Activated CD4-positive, alpha-beta memory T cell treated with anti-CD3 and anti-CD28 coated beads for 36 hours (primary cell): Measurements from ENCODE around the gene STPG1. TPM values are rescaled to one million over a fixed set of nuclear protein-coding genes. Genes with fewer than 3 reads are reported as not detected.

Experiments
- CTCF ChIA-PET: fragments of 350-600 bp; sonication (Branson Sonifier 250); formaldehyde crosslinking; loops from one replicate; lab custom pipeline; 2021; ENCODE audit warnings: antibody characterized with exemption, inconsistent platforms; lab: Charles Lee
- POLR2A ChIA-PET: fragments of 350-600 bp; sonication (Branson Sonifier 250); formaldehyde crosslinking; loops from one replicate; lab custom pipeline; 2021; ENCODE audit warnings: antibody characterized with exemption; lab: Charles Lee
- DNase-seq: peaks from one replicate; pipeline ENCODE4 v3.0.0-alpha.2; 2020
- H3K27ac Mint-ChIP-seq: one replicate; pipeline ENCODE4 v1.8.0; 2021; ENCODE audit warnings: mixed read lengths
- H3K27me3 Mint-ChIP-seq: one replicate; pipeline ENCODE4 v1.8.0; 2021; ENCODE audit warnings: mixed read lengths
- H3K36me3 Mint-ChIP-seq: one replicate; pipeline ENCODE4 v1.8.0; 2021; ENCODE audit warnings: mixed read lengths
- H3K4me1 Mint-ChIP-seq: one replicate; pipeline ENCODE4 v1.8.0; 2021; ENCODE audit warnings: low read depth, mixed read lengths
- H3K4me3 Mint-ChIP-seq: one replicate; pipeline ENCODE4 v1.8.0; 2021; ENCODE audit warnings: mild to moderate bottlenecking, mixed read lengths
- H3K9me3 Mint-ChIP-seq: one replicate; pipeline ENCODE4 v1.8.0; 2021; ENCODE audit warnings: mixed read lengths
- intact Hi-C: fragments of 100-400 bp; cut with micrococcal nuclease; formaldehyde crosslinking; loops from one replicate; pipeline ENCODE4 v1.15.1; 2023
- total RNA-seq, 2 experiments: library from RNA; stranded (reverse); gene quantifications; one replicate each; pipeline ENCODE4 v1.2.3, GENCODE V29; 2021

The STPG1 gene
- total RNA-seq, 2 experiments from 2014 or later, result 7.5 to 8.3 TPM

- CTCF ChIA-PET, result interaction anchor here (0.9 to 2.2 kb wide), 5 partner anchors 33 to 201 kb away, joined by 4 to 18 read pairs (median 5); no protein-coding TSS in a partner anchor
- H3K36me3 Mint-ChIP-seq, result no peaks in the 10 kb centered on the region
- DNase-seq, result peak; percentile 40
- H3K27me3 Mint-ChIP-seq, result peaks cover 1% of the 10 kb centered on the region
- peak overlapping the region; percentile 52 for H3K27ac Mint-ChIP-seq
- H3K4me1 Mint-ChIP-seq, result peaks cover 36% of the 10 kb centered on the region
- intact Hi-C loops, result loop anchor here (1.0 to 2.0 kb wide), 2 partner anchors 14 to 30 kb away; no protein-coding TSS in a partner anchor
- no peaks in the 10 kb centered on the region for H3K9me3 Mint-ChIP-seq
- no peak overlapping the region for H3K4me3 Mint-ChIP-seq
- POLR2A ChIA-PET, result interaction anchor here (0.8 kb wide), 1 partner anchor 33 kb away, joined by 3 read pairs; no protein-coding TSS in a partner anchor
These were observed 62.3 kb downstream of the STPG1 start for GRCh38 chr1:24351247-24351646.

GRCh38 chr1:24349891-24350290 is 63.7 kb downstream of the STPG1 start:
- CTCF ChIA-PET, result interaction anchor here (0.6 to 3.4 kb wide), 3 partner anchors 41 to 200 kb away, joined by 3 to 18 read pairs (median 8); no protein-coding TSS in a partner anchor
- Mint-ChIP-seq H3K4me1 (peaks cover 36% of the 10 kb centered on the region), H3K36me3 (no peaks in the 10 kb centered on the region), H3K9me3 (no peaks in the 10 kb centered on the region), H3K27ac (peak overlapping the region; percentile 77), H3K27me3 (peaks cover 1% of the 10 kb centered on the region), H3K4me3 (no peak overlapping the region)
- intact Hi-C loops, result loop anchor here (2.0 kb wide), 1 partner anchor 29 kb away; no protein-coding TSS in a partner anchor
- DNase-seq, result peak; percentile 62
- POLR2A ChIA-PET, result no interaction called here

- POLR2A ChIA-PET, result no interaction called here
- intact Hi-C loops, result no loop called here
- DNase-seq, result no peak
These were observed 65.4 kb downstream of the STPG1 start for GRCh38 chr1:24348196-24348595.

GRCh38 chr1:24347159-24347934 is 66.2 kb downstream of the STPG1 start:
- intact Hi-C loops, result no loop called here
- H3K27me3 Mint-ChIP-seq, result peaks cover 1% of the 10 kb centered on the region
- no peak overlapping the region for H3K4me3 Mint-ChIP-seq
- no peaks in the 10 kb centered on the region for H3K9me3 Mint-ChIP-seq
- peaks cover 28% of the 10 kb centered on the region for H3K4me1 Mint-ChIP-seq
- no peak overlapping the region for H3K27ac Mint-ChIP-seq
- ChIA-PET CTCF (interaction anchor here (3.4 kb wide), 1 partner anchor 44 kb away, joined by 8 read pairs; no protein-coding TSS in a partner anchor), POLR2A (no interaction called here)
- DNase-seq, result no peak
- no peaks in the 10 kb centered on the region for H3K36me3 Mint-ChIP-seq

More at GRCh38 chr1:24348196-24348595, 65.4 kb downstream of the STPG1 start:
- Mint-ChIP-seq H3K4me3 (no peak overlapping the region), H3K27ac (no peak overlapping the region), H3K36me3 (no peaks in the 10 kb centered on the region), H3K9me3 (no peaks in the 10 kb centered on the region), H3K4me1 (peaks cover 36% of the 10 kb centered on the region), H3K27me3 (peaks cover 1% of the 10 kb centered on the region)
- CTCF ChIA-PET, result interaction anchor here (3.4 kb wide), 1 partner anchor 43 kb away, joined by 8 read pairs; no protein-coding TSS in a partner anchor

GRCh38 chr1:24345334-24345733 is 68.2 kb downstream of the STPG1 start:
- POLR2A ChIA-PET, result no interaction called here
- H3K9me3 Mint-ChIP-seq, result no peaks in the 10 kb centered on the region
- H3K4me3 Mint-ChIP-seq, result no peak overlapping the region
- intact Hi-C loops, result no loop called here
- H3K4me1 Mint-ChIP-seq, result peaks cover 10% of the 10 kb centered on the region
- no peak for DNase-seq
- CTCF ChIA-PET, result no interaction called here
- H3K27me3 Mint-ChIP-seq, result peaks cover 1% of the 10 kb centered on the region
- no peak overlapping the region for H3K27ac Mint-ChIP-seq
- H3K36me3 Mint-ChIP-seq, result no peaks in the 10 kb centered on the region

GRCh38 chr1:24344090-24344742 is 69.4 kb downstream of the STPG1 start:
- POLR2A ChIA-PET, result interaction anchor here (1.2 kb wide), 1 partner anchor 13 kb away, joined by 4 read pairs; no protein-coding TSS in a partner anchor
- Mint-ChIP-seq H3K4me1 (no peaks in the 10 kb centered on the region), H3K36me3 (no peaks in the 10 kb centered on the region), H3K9me3 (no peaks in the 10 kb centered on the region), H3K27ac (no peak overlapping the region), H3K27me3 (peaks cover 1% of the 10 kb centered on the region), H3K4me3 (no peak overlapping the region)
- CTCF ChIA-PET, result interaction anchor here (0.6 to 1.8 kb wide), 2 partner anchors 47 to 1826 kb away, joined by 3 to 5 read pairs; no protein-coding TSS in a partner anchor
- intact Hi-C loops, result no loop called here
- DNase-seq, result no peak

GRCh38 chr1:24343412-24344089 is 70.0 kb downstream of the STPG1 start:
- Mint-ChIP-seq H3K27me3 (peaks cover 1% of the 10 kb centered on the region), H3K4me1 (no peaks in the 10 kb centered on the region), H3K27ac (no peak overlapping the region), H3K4me3 (no peak overlapping the region), H3K36me3 (no peaks in the 10 kb centered on the region), H3K9me3 (no peaks in the 10 kb centered on the region)
- POLR2A ChIA-PET, result interaction anchor here (1.2 kb wide), 1 partner anchor 13 kb away, joined by 4 read pairs; no protein-coding TSS in a partner anchor
- CTCF ChIA-PET, result interaction anchor here (0.6 to 1.8 kb wide), 4 partner anchors 19 to 1827 kb away, joined by 3 to 5 read pairs (median 4); no protein-coding TSS in a partner anchor
- no peak for DNase-seq
- intact Hi-C loops, result no loop called here

GRCh38 chr1:24341260-24341659 is 72.3 kb downstream of the STPG1 start:
- intact Hi-C loops, result no loop called here
- H3K4me1 Mint-ChIP-seq, result no peaks in the 10 kb centered on the region
- H3K4me3 Mint-ChIP-seq, result no peak overlapping the region
- H3K36me3 Mint-ChIP-seq, result no peaks in the 10 kb centered on the region
- DNase-seq, result no peak
- POLR2A ChIA-PET, result no interaction called here
- H3K9me3 Mint-ChIP-seq, result no peaks in the 10 kb centered on the region
- H3K27me3 Mint-ChIP-seq, result no peaks in the 10 kb centered on the region
- CTCF ChIA-PET, result no interaction called here
- H3K27ac Mint-ChIP-seq, result no peak overlapping the region

- H3K27ac Mint-ChIP-seq, result no peak overlapping the region
- H3K9me3 Mint-ChIP-seq, result no peaks in the 10 kb centered on the region
- no peaks in the 10 kb centered on the region for H3K27me3 Mint-ChIP-seq
- H3K36me3 Mint-ChIP-seq, result no peaks in the 10 kb centered on the region
- DNase-seq, result no peak
- POLR2A ChIA-PET, result no interaction called here
- H3K4me1 Mint-ChIP-seq, result no peaks in the 10 kb centered on the region
- intact Hi-C loops, result no loop called here
- CTCF ChIA-PET, result interaction anchor here (1.3 kb wide), 1 partner anchor 50 kb away, joined by 3 read pairs; no protein-coding TSS in a partner anchor
- H3K4me3 Mint-ChIP-seq, result no peak overlapping the region
These were observed 72.8 kb downstream of the STPG1 start for GRCh38 chr1:24340770-24341169.

GRCh38 chr1:24339996-24340395 is 73.6 kb downstream of the STPG1 start:
- no peaks in the 10 kb centered on the region for H3K9me3 Mint-ChIP-seq
- intact Hi-C loops, result no loop called here

GRCh38 chr1:24338447-24338846 is 75.1 kb downstream of the STPG1 start:
- H3K4me1 Mint-ChIP-seq, result no peaks in the 10 kb centered on the region
- H3K4me3 Mint-ChIP-seq, result no peak overlapping the region
- no peaks in the 10 kb centered on the region for H3K27me3 Mint-ChIP-seq
- intact Hi-C loops, result no loop called here
- ChIA-PET POLR2A (no interaction called here), CTCF (interaction anchor here (1.3 kb wide), 1 partner anchor 53 kb away, joined by 4 read pairs; no protein-coding TSS in a partner anchor)
- no peak overlapping the region for H3K27ac Mint-ChIP-seq
- no peaks in the 10 kb centered on the region for H3K9me3 Mint-ChIP-seq
- no peak for DNase-seq
- H3K36me3 Mint-ChIP-seq, result no peaks in the 10 kb centered on the region

More at GRCh38 chr1:24339996-24340395, 73.6 kb downstream of the STPG1 start:
- ChIA-PET POLR2A (no interaction called here), CTCF (interaction anchor here (1.3 kb wide), 1 partner anchor 51 kb away, joined by 3 read pairs; no protein-coding TSS in a partner anchor)
- Mint-ChIP-seq H3K36me3 (no peaks in the 10 kb centered on the region), H3K4me1 (no peaks in the 10 kb centered on the region), H3K27ac (no peak overlapping the region), H3K4me3 (no peak overlapping the region), H3K27me3 (no peaks in the 10 kb centered on the region)
- no peak for DNase-seq
